T-helper 1 cell (primary cell): ENCODE data around the gene KCTD20.
A peak's percentile ranks its signal among the peaks of the same experiment; 100 is the strongest.
"Not testable (repeated sequence)": the region's sequence is repeated elsewhere in the genome, so short reads cannot be mapped to it uniquely, and the experiment has no call there.

ENCODE experiments used
- DNase-seq, 5 donors: peaks; one replicate each; pipeline ENCODE4 v3.0.0-alpha.2; 2012 to 2020
- total RNA-seq, 4 donors: gene quantifications; one replicate each; lab custom pipeline; 2026; lab: John Stamatoyannopoulos, UW

Gene KCTD20
- total RNA-seq = 77.1 to 112 (median 91.2) reads per million in 4 donors

GRCh38 chr6:36442671-36443470, at the start of gene KCTD20, which contains the start of gene PXT1:
KCTD20 (plus strand) TSS chr6:36443000; CDS start chr6:36470098, 27,098 bp downstream.
PXT1 (minus strand) TSS chr6:36442854; CDS start chr6:36426082, 16,772 bp downstream.
- DNase-seq = peak; percentile 69 to 89 (median 76)

GRCh38 chr6:36399970-36400369, 42.8 kb upstream of the KCTD20 start:
- DNase-seq = no peak

- no peak for DNase-seq
These were observed 40.3 kb upstream of the KCTD20 start for GRCh38 chr6:36402481-36402880.

- DNase-seq = no peak
These were observed 38.6 kb upstream of the KCTD20 start for GRCh38 chr6:36404164-36404563.

- DNase-seq = not testable (repeated sequence)
These were observed 33.1 kb upstream of the KCTD20 start for GRCh38 chr6:36409718-36410117.

GRCh38 chr6:36413489-36414480, 29.0 kb upstream of the KCTD20 start:
- DNase-seq = no peak

GRCh38 chr6:36414481-36414880, 28.3 kb upstream of the KCTD20 start:
- no peak for DNase-seq

GRCh38 chr6:36418558-36418957, 24.2 kb upstream of the KCTD20 start:
- no peak for DNase-seq

GRCh38 chr6:36419310-36419709, 23.5 kb upstream of the KCTD20 start:
- no peak for DNase-seq

- DNase-seq = no peak
These were observed 20.1 kb upstream of the KCTD20 start for GRCh38 chr6:36422714-36423100.

GRCh38 chr6:36423101-36423824, 19.5 kb upstream of the KCTD20 start:
- peak; percentile 95 to 98 (median 98) for DNase-seq

GRCh38 chr6:36426622-36427021, 16.2 kb upstream of the KCTD20 start:
- no peak for DNase-seq

GRCh38 chr6:36428911-36429310, 13.9 kb upstream of the KCTD20 start:
- peak in 1 of 5 donors; percentile 24 for DNase-seq

GRCh38 chr6:36430351-36430750, 12.4 kb upstream of the KCTD20 start:
- no peak for DNase-seq

GRCh38 chr6:36431197-36431596, 11.6 kb upstream of the KCTD20 start:
- no peak for DNase-seq

- no peak for DNase-seq
These were observed 10.6 kb upstream of the KCTD20 start for GRCh38 chr6:36432151-36432671.

GRCh38 chr6:36436466-36436865, 6.3 kb upstream of the KCTD20 start:
- peak in 1 of 5 donors; percentile 8 for DNase-seq

- peak; percentile 48 to 95 (median 73) for DNase-seq
These were observed 1.4 kb upstream of the KCTD20 start for GRCh38 chr6:36441307-36441894.

GRCh38 chr6:36442103-36442670, 613 bp upstream of the KCTD20 start:
- DNase-seq = no peak

GRCh38 chr6:36443471-36444428, 950 bp downstream of the KCTD20 start:
- peak in 1 of 5 donors; percentile 22 for DNase-seq
